OCI-LY1 (cell line): Measurements from ENCODE around the gene CTSV.

Experiments
- CTCF ChIP-seq: fragments of 200-600 bp; sonication (generic), shearing (Covaris generic); IDR thresholded peaks from 2 replicates; pipeline ENCODE4 v1.5.1; 2017; ENCODE audit warnings: mild to moderate bottlenecking, antibody characterized with exemption, low read length, moderate library complexity, mixed read lengths
- EZH2 ChIP-seq: fragments of 200-600 bp; sonication (generic), shearing (Covaris generic); IDR thresholded peaks from 2 replicates; pipeline ENCODE4 v1.8.0; 2017; ENCODE audit warnings: borderline replicate concordance, mixed run types, mild to moderate bottlenecking, antibody characterized with exemption, low read length, moderate library complexity, mixed read lengths

GRCh38 chr9:97039514-97039860 is 545 bp upstream of the CTSV start:
- TF ChIP-seq EZH2: no peak
- no peak for TF ChIP-seq CTCF
